Measurements from ENCODE around the gene CDKN2A.
A peak's percentile ranks its signal among the peaks of the same experiment; 100 is the strongest.
"Not testable (repeated sequence)": the region's sequence is repeated elsewhere in the genome, so short reads cannot be mapped to it uniquely, and the experiment has no call there.

The CDKN2A gene

GRCh38 chr9:21976334-21976875 lies 17.8 kb downstream of the CDKN2A start:
- DNase-seq, result no peak

GRCh38 chr9:21974722-21975409 lies 19.3 kb downstream of the CDKN2A start:
- peak; percentile 61 for DNase-seq

- no peak for DNase-seq
Observed at GRCh38 chr9:21974343-21974721, 19.9 kb downstream of the CDKN2A start.

- DNase-seq, result no peak
Observed at GRCh38 chr9:21972361-21972760, 21.8 kb downstream of the CDKN2A start.

- DNase-seq, result peak; percentile 56
Observed at GRCh38 chr9:21970800-21971640, 23.2 kb downstream of the CDKN2A start.

GRCh38 chr9:21969951-21970799 lies 24.0 kb downstream of the CDKN2A start:
- DNase-seq, result peak; percentile 43

GRCh38 chr9:21969011-21969940 lies 24.9 kb downstream of the CDKN2A start:
- DNase-seq, result no peak

- DNase-seq, result no peak
Observed at GRCh38 chr9:21968331-21969010, 25.7 kb downstream of the CDKN2A start.

- peak; percentile 35 for DNase-seq
Observed at GRCh38 chr9:21967702-21968101, 26.5 kb downstream of the CDKN2A start.

- no peak for DNase-seq
Observed at GRCh38 chr9:21967169-21967568, 27.0 kb downstream of the CDKN2A start.

GRCh38 chr9:21966140-21966851 lies 27.9 kb downstream of the CDKN2A start:
- DNase-seq, result no peak

GRCh38 chr9:21965401-21965951 lies 28.7 kb downstream of the CDKN2A start:
- peak; percentile 73 for DNase-seq

GRCh38 chr9:21964925-21965385 lies 29.2 kb downstream of the CDKN2A start:
- peak; percentile 68 for DNase-seq

- DNase-seq, result no peak
Observed at GRCh38 chr9:21961569-21961968, 32.6 kb downstream of the CDKN2A start.

GRCh38 chr9:21959268-21959667 lies 34.9 kb downstream of the CDKN2A start:
- DNase-seq, result not testable (repeated sequence)

GRCh38 chr9:21958833-21959232 lies 35.4 kb downstream of the CDKN2A start:
- DNase-seq, result no peak

GRCh38 chr9:21945606-21946005 lies 48.6 kb downstream of the CDKN2A start:
- no peak for DNase-seq

- DNase-seq, result no peak
Observed at GRCh38 chr9:21943464-21943863, 50.7 kb downstream of the CDKN2A start.

- no peak for DNase-seq
Observed at GRCh38 chr9:21941337-21941995, 52.7 kb downstream of the CDKN2A start.

- DNase-seq, result no peak
Observed at GRCh38 chr9:21936161-21936560, 58.0 kb downstream of the CDKN2A start.
